NCI-H510A (cell line): ENCODE measurements around the gene RIOK2.
"Not testable (repeated sequence)": the region's sequence is repeated elsewhere in the genome, so short reads cannot be mapped to it uniquely, and the experiment has no call there.

Experiments
- DNase-seq: peaks from one replicate; lab custom pipeline; 2025; lab: John Stamatoyannopoulos, UW

RIOK2 gene

DNA sequence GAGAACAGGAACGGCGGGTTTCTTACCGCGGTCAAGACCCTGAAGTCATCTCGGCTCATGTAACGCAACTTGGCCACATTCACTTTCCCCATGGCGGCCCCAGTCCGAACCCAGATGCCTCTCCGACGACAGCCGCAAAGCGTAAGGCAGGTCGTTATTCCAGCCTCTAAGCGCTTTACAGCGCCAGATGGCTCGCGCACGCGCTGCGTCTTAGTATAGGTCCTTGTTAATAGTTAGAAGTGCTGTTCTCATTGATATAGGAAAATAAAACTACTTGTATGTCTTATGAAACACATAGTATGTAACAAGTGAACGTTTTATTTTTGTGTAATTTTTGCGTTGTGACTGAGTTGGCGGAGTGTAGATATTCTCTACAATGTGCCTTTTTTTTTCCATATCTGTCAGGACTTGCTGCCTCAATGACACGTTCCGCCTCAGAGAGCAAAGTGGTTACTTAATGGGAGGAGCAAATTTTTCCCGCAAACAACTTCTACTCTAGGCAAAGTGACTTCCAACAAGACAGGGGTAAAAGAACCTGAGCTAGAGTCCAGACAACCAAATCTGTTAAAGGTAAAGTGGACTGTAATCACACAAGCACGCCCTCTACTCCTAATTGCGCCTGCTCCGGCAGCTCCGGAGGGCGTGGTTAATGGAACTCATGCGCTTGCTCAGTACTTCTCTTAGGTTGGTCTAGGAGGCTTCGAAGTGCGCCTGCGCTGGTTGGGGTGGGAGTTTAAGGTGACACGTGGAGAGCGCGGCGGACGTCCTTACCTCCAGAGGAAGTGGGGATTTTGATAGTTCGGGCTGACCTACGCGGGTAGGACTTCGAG, at the start of gene RIOK2:
Gene RIOK2, minus strand, starts transcription at position 148 of the 830 bp plus-strand sequence. Its CDS starts 56 bp downstream, at position 92.
- peak; percentile 63 for DNase-seq

- DNase-seq: peak; percentile 6
Measured at GRCh38 chr5:97231025-97231636, 48.1 kb upstream of the RIOK2 start.

GRCh38 chr5:97229688-97230285, 46.7 kb upstream of the RIOK2 start:
- DNase-seq: no peak

GRCh38 chr5:97229196-97229595, 46.1 kb upstream of the RIOK2 start:
- DNase-seq: no peak

- DNase-seq: no peak
Measured at GRCh38 chr5:97225222-97225621, 42.2 kb upstream of the RIOK2 start.

DNA sequence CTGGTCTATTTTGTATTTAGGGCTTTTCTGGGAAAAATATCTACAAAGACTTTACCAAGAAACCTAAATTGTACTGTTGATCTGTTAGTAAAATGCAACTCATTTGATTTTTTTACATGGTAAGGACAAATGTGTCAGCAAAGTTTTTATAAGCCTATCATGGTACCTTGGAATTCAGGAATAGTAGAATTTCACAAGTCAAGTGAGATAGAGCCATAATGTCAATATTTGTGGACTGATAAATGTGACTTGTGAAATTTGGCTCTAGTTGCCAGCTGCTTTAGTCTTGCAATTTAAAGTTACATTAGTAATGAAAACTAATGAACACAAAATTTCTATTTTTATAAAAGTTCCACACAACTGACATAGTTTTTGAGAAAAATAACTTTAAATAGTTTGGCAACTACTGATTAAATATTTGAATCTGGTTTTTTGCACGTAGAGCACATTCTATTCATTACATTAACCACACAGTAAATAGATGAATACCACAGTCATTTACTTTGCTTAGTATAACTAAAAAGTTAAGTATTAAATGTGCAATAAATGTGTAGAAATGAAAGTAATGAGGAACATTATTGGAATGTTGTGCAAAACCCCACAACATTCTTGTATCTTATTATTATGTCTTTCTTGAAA, 41.2 kb upstream of the RIOK2 start:
- DNase-seq: no peak

- no peak for DNase-seq
Measured at GRCh38 chr5:97223596-97223995, 40.5 kb upstream of the RIOK2 start.

GRCh38 chr5:97209343-97209742, 26.3 kb upstream of the RIOK2 start:
- DNase-seq: no peak

- no peak for DNase-seq
Measured at GRCh38 chr5:97208714-97209113, 25.7 kb upstream of the RIOK2 start.

GRCh38 chr5:97208184-97208713, 25.2 kb upstream of the RIOK2 start:
- DNase-seq: no peak

DNA sequence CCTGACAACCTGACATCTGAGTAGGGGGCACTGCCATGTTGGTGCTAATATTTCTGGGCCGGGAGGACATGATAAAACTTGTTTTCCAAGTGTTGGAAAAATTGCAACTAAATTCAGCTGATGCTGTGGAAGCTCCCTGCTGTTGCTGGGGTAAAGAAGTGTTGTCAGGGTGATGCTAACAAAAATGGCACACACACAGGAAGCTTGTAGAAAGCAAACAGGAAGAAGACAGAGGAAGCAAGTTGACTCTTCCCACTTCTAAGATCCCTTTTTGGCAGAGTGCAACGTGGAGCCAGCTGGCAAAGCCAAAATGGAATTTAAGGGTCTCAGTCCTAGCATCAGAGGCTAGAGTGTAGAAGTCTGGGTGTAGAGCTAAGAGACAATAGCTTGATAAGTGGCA, 11.3 kb upstream of the RIOK2 start:
- no peak for DNase-seq

DNA sequence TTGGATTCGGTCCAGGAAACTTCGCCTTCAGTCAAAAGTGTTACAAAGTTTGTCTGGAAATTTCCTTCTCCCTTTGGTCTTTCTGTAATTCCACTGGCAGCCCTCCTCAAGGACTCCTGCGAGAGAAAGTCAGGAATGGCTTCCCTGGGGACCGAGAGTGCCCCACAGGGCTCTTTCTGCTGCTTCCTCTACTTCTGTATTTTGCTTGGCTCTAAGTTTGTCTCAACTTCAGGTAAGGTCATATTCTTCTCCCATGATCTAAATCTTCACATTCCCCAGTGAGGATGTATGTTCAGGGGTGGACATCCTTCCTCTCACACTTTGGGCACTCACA, 10.3 kb upstream of the RIOK2 start:
- no peak for DNase-seq

- DNase-seq: no peak
Measured at GRCh38 chr5:97192580-97193354, 9.7 kb upstream of the RIOK2 start.

DNA sequence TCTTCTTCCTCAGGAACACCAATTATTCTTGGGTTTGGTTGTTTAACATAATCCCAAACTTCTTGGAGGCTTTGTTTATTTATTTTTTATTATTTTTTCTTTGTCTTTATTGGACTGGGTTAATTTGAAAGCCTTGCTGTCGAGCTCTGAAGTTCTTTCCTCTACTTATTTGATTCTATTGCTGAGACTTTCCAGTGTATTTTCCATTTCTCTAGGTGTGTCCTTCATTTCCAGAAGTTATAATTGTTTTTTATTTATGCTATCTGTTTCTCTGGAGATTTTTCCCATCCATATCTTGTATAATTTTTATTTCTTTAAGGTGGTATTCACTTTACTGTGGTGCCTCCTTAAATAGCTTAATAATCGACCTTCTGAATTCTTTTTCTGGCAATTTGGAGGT, 8.8 kb upstream of the RIOK2 start:
- no peak for DNase-seq

GRCh38 chr5:97189523-97189922, 6.5 kb upstream of the RIOK2 start:
- not testable (repeated sequence) for DNase-seq

- no peak for DNase-seq
Measured at GRCh38 chr5:97183930-97184213, 825 bp upstream of the RIOK2 start.

GRCh38 chr5:97182571-97183099, 412 bp downstream of the RIOK2 start:
- no peak for DNase-seq

GRCh38 chr5:97181856-97182545, 1.0 kb downstream of the RIOK2 start:
- DNase-seq: no peak

GRCh38 chr5:97179457-97179856, 3.6 kb downstream of the RIOK2 start:
- DNase-seq: not testable (repeated sequence)

DNA sequence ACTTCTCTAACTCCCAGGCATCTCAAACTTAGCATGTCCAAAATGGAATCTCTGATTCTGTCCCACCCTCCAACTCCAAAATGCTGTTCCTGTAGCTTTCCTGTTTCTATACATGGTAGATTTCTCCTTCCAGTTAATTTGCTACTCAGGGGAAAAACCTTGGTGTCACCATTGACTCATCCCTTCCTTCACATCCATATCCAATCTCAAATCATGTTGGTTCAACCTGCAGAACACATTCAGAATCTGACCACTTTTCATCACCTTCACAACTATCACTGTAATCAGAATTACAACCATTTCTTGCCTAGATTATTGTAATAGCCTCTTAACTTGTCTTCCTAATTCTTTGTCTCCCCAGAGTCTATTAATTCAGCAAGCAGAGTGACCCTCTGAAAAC, 10.8 kb downstream of the RIOK2 start:
- no peak for DNase-seq

- no peak for DNase-seq
Measured at GRCh38 chr5:97171703-97172102, 11.3 kb downstream of the RIOK2 start.
